Hepatocyte (in vitro differentiated cells): ENCODE data around the gene NFIX.

Experiments
- CTCF ChIP-seq: fragments of 200-600 bp; sonication (generic); IDR thresholded peaks from 2 replicates; pipeline ENCODE4 v1.5.1; 2016; ENCODE audit warnings: antibody characterized with exemption, mild to moderate bottlenecking; ENCODE audit not compliant: poor library complexity
- EZH2 ChIP-seq: fragments of 200-600 bp; sonication (generic); IDR thresholded peaks from 2 replicates; pipeline ENCODE4 v1.6.1; 2016; ENCODE audit warnings: antibody characterized with exemption, mild to moderate bottlenecking, borderline replicate concordance
- EZH2phosphoT487 ChIP-seq: fragments of 200-600 bp; sonication (generic); IDR thresholded peaks from one replicate; pipeline ENCODE4 v1.6.1; 2018; ENCODE audit warnings: antibody characterized with exemption, mild to moderate bottlenecking, low read depth, moderate library complexity; ENCODE audit not compliant: unreplicated experiment, severe bottlenecking

GRCh38 chr19:13099073-13099999, 104.1 kb downstream of the NFIX start:
- TF ChIP-seq EZH2 (peak; percentile 31), CTCF (no peak), EZH2phosphoT487 (no peak)
